ENCODE measurements around the gene MSL3B.

MSL3B gene

GRCh38 chr2:233857511-233858141 is 10.6 kb downstream of the MSL3B start:
- Mint-ChIP-seq H3K36me3 (ENCODE audit: insufficient read depth) (no peaks in the 10 kb centered on the region), H3K4me1 (ENCODE audit: low read depth) (peaks cover 17% of the 10 kb centered on the region), H3K27ac (no peak overlapping the region), H3K4me3 (ENCODE audit: low read depth) (no peak overlapping the region), H3K9me3 (ENCODE audit: low read depth) (no peaks in the 10 kb centered on the region), H3K27me3 (no peaks in the 10 kb centered on the region)
- peak; percentile 62 for TF ChIP-seq CTCF (IDR thresholded peaks at IDR 0.05; ENCODE audit: unreplicated experiment)
- DNase-seq (ENCODE audit: low spot score, unreplicated experiment): no peak

GRCh38 chr2:233856184-233856583 is 12.0 kb downstream of the MSL3B start:
- Mint-ChIP-seq H3K9me3 (ENCODE audit: low read depth) (no peaks in the 10 kb centered on the region), H3K27ac (no peak overlapping the region), H3K4me1 (ENCODE audit: low read depth) (peaks cover 19% of the 10 kb centered on the region), H3K4me3 (ENCODE audit: low read depth) (no peak overlapping the region), H3K27me3 (no peaks in the 10 kb centered on the region), H3K36me3 (ENCODE audit: insufficient read depth) (peaks cover 1% of the 10 kb centered on the region)
- DNase-seq (ENCODE audit: low spot score, unreplicated experiment): no peak
- no peak for TF ChIP-seq CTCF (IDR thresholded peaks at IDR 0.05; ENCODE audit: unreplicated experiment)

- Mint-ChIP-seq H3K4me3 (ENCODE audit: low read depth) (peak overlapping the region; percentile 92), H3K27ac (no peak overlapping the region), H3K9me3 (ENCODE audit: low read depth) (no peaks in the 10 kb centered on the region), H3K27me3 (no peaks in the 10 kb centered on the region), H3K36me3 (ENCODE audit: insufficient read depth) (peaks cover 1% of the 10 kb centered on the region), H3K4me1 (ENCODE audit: low read depth) (peaks cover 19% of the 10 kb centered on the region)
- no peak for TF ChIP-seq CTCF (IDR thresholded peaks at IDR 0.05; ENCODE audit: unreplicated experiment)
- DNase-seq (ENCODE audit: low spot score, unreplicated experiment): no peak
Observed at GRCh38 chr2:233855345-233855744, 12.8 kb downstream of the MSL3B start.

- no peaks in the 10 kb centered on the region for H3K27me3 Mint-ChIP-seq
- DNase-seq (ENCODE audit: low spot score, unreplicated experiment): peak; percentile 85
- H3K27ac Mint-ChIP-seq: peak within 1 kb of the TSS; percentile 95
- no peaks in the 10 kb centered on the region for H3K9me3 Mint-ChIP-seq (ENCODE audit: low read depth)
- peak within 1 kb of the TSS; percentile 92 for H3K4me3 Mint-ChIP-seq (ENCODE audit: low read depth)
- TF ChIP-seq CTCF (IDR thresholded peaks at IDR 0.05; ENCODE audit: unreplicated experiment): no peak
- H3K36me3 Mint-ChIP-seq (ENCODE audit: insufficient read depth): peaks cover 1% of the 10 kb centered on the region
- H3K4me1 Mint-ChIP-seq (ENCODE audit: low read depth): peaks cover 19% of the 10 kb centered on the region
Observed at GRCh38 chr2:233854241-233854981, 13.8 kb downstream of the MSL3B start, which contains the start of gene HJURP. TSS of gene HJURP (minus strand) at chr2:233854535. CDS start at chr2:233854500, 35 bp downstream.

- H3K4me1 Mint-ChIP-seq (ENCODE audit: low read depth): peaks cover 19% of the 10 kb centered on the region
- no peak for DNase-seq (ENCODE audit: low spot score, unreplicated experiment)
- H3K9me3 Mint-ChIP-seq (ENCODE audit: low read depth): no peaks in the 10 kb centered on the region
- no peak for TF ChIP-seq CTCF (IDR thresholded peaks at IDR 0.05; ENCODE audit: unreplicated experiment)
- peaks cover 5% of the 10 kb centered on the region for H3K36me3 Mint-ChIP-seq (ENCODE audit: insufficient read depth)
- no peaks in the 10 kb centered on the region for H3K27me3 Mint-ChIP-seq
- peak overlapping the region; percentile 92 for H3K4me3 Mint-ChIP-seq (ENCODE audit: low read depth)
- peak overlapping the region; percentile 86 for H3K27ac Mint-ChIP-seq
Observed at GRCh38 chr2:233853883-233854240, 14.3 kb downstream of the MSL3B start.

Data from progenitor cell of endocrine pancreas (in vitro differentiated cells).